H9 (cell line): ENCODE measurements around the gene CASP10. TPM values are rescaled to one million over a fixed set of nuclear protein-coding genes. Genes with fewer than 3 reads are reported as not detected.

Experiments
- DNase-seq: peaks from one replicate; pipeline ENCODE4 v3.0.0-alpha.2; 2017
- H2AFZ ChIP-seq: one replicate; pipeline ENCODE4 v1.6.1; 2013; ENCODE audit warnings: mild to moderate bottlenecking, low read length, control low read depth, moderate library complexity
- H2AK5ac ChIP-seq: 2 replicates; pipeline ENCODE4 v1.6.1; 2013; ENCODE audit warnings: low read length, control low read depth, mixed read lengths; ENCODE audit not compliant: insufficient read length
- H2BK120ac ChIP-seq: one replicate; pipeline ENCODE4 v1.6.1; 2013; ENCODE audit warnings: low read depth, mild to moderate bottlenecking, low read length, control low read depth, inconsistent platforms; ENCODE audit not compliant: poor library complexity, severe bottlenecking
- H2BK12ac ChIP-seq: 2 replicates; pipeline ENCODE4 v1.6.1; 2013; ENCODE audit warnings: low read length, control low read depth, mixed read lengths, low read depth; ENCODE audit not compliant: insufficient read length
- H2BK15ac ChIP-seq: 2 replicates; pipeline ENCODE4 v1.6.1; 2013; ENCODE audit warnings: low read depth, low read length, control low read depth
- H2BK20ac ChIP-seq: one replicate; pipeline ENCODE4 v1.6.1; 2013; ENCODE audit warnings: low read depth, mild to moderate bottlenecking, low read length, control low read depth, inconsistent platforms; ENCODE audit not compliant: poor library complexity, severe bottlenecking
- H2BK5ac ChIP-seq: 2 replicates; pipeline ENCODE4 v1.6.1; 2013; ENCODE audit warnings: low read length, control low read depth, mixed read lengths; ENCODE audit not compliant: insufficient read length
- H3K14ac ChIP-seq: 2 replicates; pipeline ENCODE4 v1.6.1; 2013; ENCODE audit warnings: low read length, control low read depth; ENCODE audit not compliant: insufficient read depth
- H3K18ac ChIP-seq: 2 replicates; pipeline ENCODE4 v1.6.1; 2013; ENCODE audit warnings: low read depth, mild to moderate bottlenecking, mixed read lengths, low read length, control low read depth; ENCODE audit not compliant: insufficient read length
- H3K23ac ChIP-seq: 2 replicates; pipeline ENCODE4 v1.6.1; 2013; ENCODE audit warnings: low read length, control low read depth, mixed read lengths, low read depth; ENCODE audit not compliant: insufficient read length
- H3K23me2 ChIP-seq: 2 replicates; pipeline ENCODE4 v1.6.1; 2013; ENCODE audit warnings: low read depth, mild to moderate bottlenecking, mixed read lengths, low read length, control low read depth; ENCODE audit not compliant: insufficient read length, poor library complexity, severe bottlenecking
- H3K27ac ChIP-seq: 2 replicates; pipeline ENCODE4 v1.5.1; 2013; ENCODE audit warnings: low read length, control low read depth, mixed read lengths, low read depth; ENCODE audit not compliant: insufficient read length
- H3K27me3 ChIP-seq: 2 replicates; pipeline ENCODE4 v1.6.1; 2013; ENCODE audit warnings: low read length, control low read depth, inconsistent platforms; ENCODE audit not compliant: insufficient read depth
- H3K4ac ChIP-seq: 2 replicates; pipeline ENCODE4 v1.6.1; 2013; ENCODE audit warnings: low read depth, mild to moderate bottlenecking, control low read depth, inconsistent platforms, low read length, moderate library complexity
- H3K4me1 ChIP-seq: 2 replicates; pipeline ENCODE4 v1.6.1; 2013; ENCODE audit warnings: low read length, control low read depth, inconsistent platforms; ENCODE audit not compliant: insufficient read depth
- H3K4me2 ChIP-seq: 2 replicates; pipeline ENCODE4 v1.6.1; 2013; ENCODE audit warnings: low read length, control low read depth, mixed read lengths; ENCODE audit not compliant: insufficient read length, insufficient read depth
- H3K56ac ChIP-seq: 2 replicates; pipeline ENCODE4 v1.6.1; 2013; ENCODE audit warnings: low read depth, mild to moderate bottlenecking, mixed read lengths, low read length, control low read depth; ENCODE audit not compliant: insufficient read length
- H3K79me1 ChIP-seq: 2 replicates; pipeline ENCODE4 v1.6.1; 2013; ENCODE audit warnings: low read depth, mild to moderate bottlenecking, moderate library complexity, low read length, control low read depth, inconsistent platforms; ENCODE audit not compliant: insufficient read depth, poor library complexity, severe bottlenecking
- H3K79me2 ChIP-seq: 2 replicates; pipeline ENCODE4 v1.6.1; 2013; ENCODE audit warnings: low read length, control low read depth, inconsistent platforms; ENCODE audit not compliant: insufficient read depth
- H3K9ac ChIP-seq: 2 replicates; pipeline ENCODE4 v1.6.1; 2013; ENCODE audit warnings: low read length, control low read depth, mixed read lengths; ENCODE audit not compliant: insufficient read length; ENCODE audit errors: extremely low read depth
- H3K9me3 ChIP-seq: one replicate; pipeline ENCODE4 v1.6.1; 2013; ENCODE audit warnings: low read depth, low read length, inconsistent platforms; ENCODE audit not compliant: control insufficient read depth
- H3T11ph ChIP-seq: one replicate; pipeline ENCODE4 v1.6.1; 2013; ENCODE audit warnings: mild to moderate bottlenecking, low read length, control low read depth, inconsistent platforms
- H4K20me1 ChIP-seq: one replicate; pipeline ENCODE4 v1.6.1; 2013; ENCODE audit not compliant: control insufficient read depth, insufficient read length, insufficient read depth
- H4K5ac ChIP-seq: 2 replicates; pipeline ENCODE4 v1.6.1; 2013; ENCODE audit warnings: low read depth, mild to moderate bottlenecking, mixed read lengths, low read length, control low read depth; ENCODE audit not compliant: insufficient read length
- H4K8ac ChIP-seq: replicated peaks from 2 replicates; pipeline ENCODE4 v1.6.1; 2013; ENCODE audit warnings: low read length, control low read depth, mixed read lengths, low read depth; ENCODE audit not compliant: insufficient read length
- H4K91ac ChIP-seq: 2 replicates; pipeline ENCODE4 v1.6.1; 2013; ENCODE audit warnings: low read depth, mild to moderate bottlenecking, moderate library complexity, mixed read lengths, low read length, control low read depth; ENCODE audit not compliant: insufficient read length
- H3K27ac Mint-ChIP-seq, 3 experiments: 2 replicates in 2 of 3; 3 replicates in 1 of 3; pipeline ENCODE4 v1.8.0; 2020 to 2021; ENCODE audit warnings: mixed read lengths in 3 of 3, mild to moderate bottlenecking in 1 of 3, moderate library complexity in 1 of 3
- H3K27me3 Mint-ChIP-seq: 2 replicates; pipeline ENCODE4 v1.8.0; 2021; ENCODE audit warnings: low read depth, mild to moderate bottlenecking, moderate library complexity, mixed read lengths
- H3K36me3 Mint-ChIP-seq, 3 experiments: 2 replicates in 2 of 3; 3 replicates in 1 of 3; pipeline ENCODE4 v1.8.0; 2020 to 2021; ENCODE audit warnings: low read depth in 3 of 3, mixed read lengths in 3 of 3; ENCODE audit not compliant: insufficient read depth in 1 of 3
- H3K4me1 Mint-ChIP-seq, 2 experiments: 2 replicates each; pipeline ENCODE4 v1.8.0; 2020; ENCODE audit warnings: mixed read lengths in 2 of 2
- H3K4me3 Mint-ChIP-seq, 2 experiments: 2 replicates in 1 of 2; 3 replicates in 1 of 2; pipeline ENCODE4 v1.8.0; 2020 to 2021; ENCODE audit warnings: mild to moderate bottlenecking in 2 of 2, mixed read lengths in 2 of 2, moderate library complexity in 1 of 2
- H3K9me3 Mint-ChIP-seq, 2 experiments: 2 replicates in 1 of 2; 3 replicates in 1 of 2; pipeline ENCODE4 v1.8.0; 2020; ENCODE audit warnings: mild to moderate bottlenecking in 2 of 2, mixed read lengths in 2 of 2, moderate library complexity in 1 of 2
- WGBS: extraction: QIAGEN DNeasy Blood & Tissue Kit; methylation state at CpG from one replicate; pipeline ENCODE4 v1.1.7; 2013; ENCODE audit warnings: missing lambda C conversion rate, low lambda C conversion rate, mixed read lengths; ENCODE audit not compliant: insufficient read length; ENCODE audit errors: extremely low coverage; 5-methylcytosine and 5-hydroxymethylcytosine counted together
- total RNA-seq: library from RNA; stranded (reverse); gene quantifications from 2 replicates; pipeline ENCODE4 v1.2.1, GENCODE V29; 2021
- TF ChIP-seq, protein P1 (sequence below): fragments of 200-600 bp; sonication (generic); conservative IDR thresholded peaks from 3 replicates; pipeline ENCODE4 v1.8.0; 2021; ENCODE audit warnings: antibody characterized with exemption, mild to moderate bottlenecking

The CASP10 gene
- total RNA-seq, 1 experiment from 2014 or later = 2.7 TPM

DNA sequence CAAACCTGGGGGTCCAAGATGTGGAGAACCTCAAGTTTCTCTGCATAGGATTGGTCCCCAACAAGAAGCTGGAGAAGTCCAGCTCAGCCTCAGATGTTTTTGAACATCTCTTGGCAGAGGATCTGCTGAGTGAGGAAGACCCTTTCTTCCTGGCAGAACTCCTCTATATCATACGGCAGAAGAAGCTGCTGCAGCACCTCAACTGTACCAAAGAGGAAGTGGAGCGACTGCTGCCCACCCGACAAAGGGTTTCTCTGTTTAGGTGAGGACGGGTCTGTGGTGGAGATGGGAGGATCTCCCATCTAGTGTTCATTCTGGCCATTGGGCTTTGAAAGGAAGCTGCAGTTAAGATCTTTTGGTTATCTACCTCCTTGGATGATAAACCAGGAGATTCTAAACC is 2.9 kb downstream of the CASP10 start:
- Mint-ChIP-seq H3K27me3 (no peaks in the 10 kb centered on the region), H3K4me3 (no peak overlapping the region), H3K27ac (no peak overlapping the region), H3K9me3 (0 out of 5 replicates have a peak, but pooled peaks cover 0 to 3% of the 10 kb centered on the region in 2 experiments), H3K4me1 (peaks cover 14% of the 10 kb centered on the region in 2 experiments), H3K36me3 (peaks cover 0 to 8% (median 4%) of the 10 kb centered on the region in 3 experiments; a peak in 3 of 7 replicates)
- Histone ChIP-seq H3K79me2 (no peaks in the 10 kb centered on the region), H3K14ac (no peak overlapping the region), H3K9me3 (no peaks in the 10 kb centered on the region), H3T11ph (no peak overlapping the region), H3K56ac (no peak overlapping the region), H3K27me3 (no peaks in the 10 kb centered on the region), H3K79me1 (no peaks in the 10 kb centered on the region), H3K23ac (no peak overlapping the region), H3K9ac (no peak overlapping the region), H2AFZ (no peak overlapping the region), H3K4me1 (no peaks in the 10 kb centered on the region), H2BK15ac (no peak overlapping the region), H2BK120ac (no peak overlapping the region), H4K20me1 (no peaks in the 10 kb centered on the region), H4K8ac (no peak overlapping the region), H3K27ac (no peak overlapping the region), H2BK20ac (no peak overlapping the region), H3K4ac (no peak overlapping the region), H4K5ac (no peak overlapping the region), H3K4me2 (peak overlapping the region; percentile 12), H2BK12ac (no peak overlapping the region), H2BK5ac (no peak overlapping the region), H4K91ac (no peak overlapping the region), H3K23me2 (no peaks in the 10 kb centered on the region), H2AK5ac (no peak overlapping the region), H3K18ac (no peak overlapping the region)
- TF ChIP-seq, protein P1, sequence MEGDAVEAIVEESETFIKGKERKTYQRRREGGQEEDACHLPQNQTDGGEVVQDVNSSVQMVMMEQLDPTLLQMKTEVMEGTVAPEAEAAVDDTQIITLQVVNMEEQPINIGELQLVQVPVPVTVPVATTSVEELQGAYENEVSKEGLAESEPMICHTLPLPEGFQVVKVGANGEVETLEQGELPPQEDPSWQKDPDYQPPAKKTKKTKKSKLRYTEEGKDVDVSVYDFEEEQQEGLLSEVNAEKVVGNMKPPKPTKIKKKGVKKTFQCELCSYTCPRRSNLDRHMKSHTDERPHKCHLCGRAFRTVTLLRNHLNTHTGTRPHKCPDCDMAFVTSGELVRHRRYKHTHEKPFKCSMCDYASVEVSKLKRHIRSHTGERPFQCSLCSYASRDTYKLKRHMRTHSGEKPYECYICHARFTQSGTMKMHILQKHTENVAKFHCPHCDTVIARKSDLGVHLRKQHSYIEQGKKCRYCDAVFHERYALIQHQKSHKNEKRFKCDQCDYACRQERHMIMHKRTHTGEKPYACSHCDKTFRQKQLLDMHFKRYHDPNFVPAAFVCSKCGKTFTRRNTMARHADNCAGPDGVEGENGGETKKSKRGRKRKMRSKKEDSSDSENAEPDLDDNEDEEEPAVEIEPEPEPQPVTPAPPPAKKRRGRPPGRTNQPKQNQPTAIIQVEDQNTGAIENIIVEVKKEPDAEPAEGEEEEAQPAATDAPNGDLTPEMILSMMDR = no peak
- WGBS = no CpG with 5 or more reads among the region's 4 CpGs
- DNase-seq = no peak
